ENCODE results near the gene PTDSS2.

The PTDSS2 gene

GRCh38 chr11:526192-526591 lies 76.1 kb downstream of the PTDSS2 start:
- H4K20me1 ChIP-seq (ENCODE audit: control insufficient read depth, insufficient read depth, low read depth, low read length) = no peaks in the 10 kb centered on the region
- no peaks in the 10 kb centered on the region for H3K79me2 ChIP-seq (ENCODE audit: control insufficient read depth, low read length)
- TF ChIP-seq, protein P1, sequence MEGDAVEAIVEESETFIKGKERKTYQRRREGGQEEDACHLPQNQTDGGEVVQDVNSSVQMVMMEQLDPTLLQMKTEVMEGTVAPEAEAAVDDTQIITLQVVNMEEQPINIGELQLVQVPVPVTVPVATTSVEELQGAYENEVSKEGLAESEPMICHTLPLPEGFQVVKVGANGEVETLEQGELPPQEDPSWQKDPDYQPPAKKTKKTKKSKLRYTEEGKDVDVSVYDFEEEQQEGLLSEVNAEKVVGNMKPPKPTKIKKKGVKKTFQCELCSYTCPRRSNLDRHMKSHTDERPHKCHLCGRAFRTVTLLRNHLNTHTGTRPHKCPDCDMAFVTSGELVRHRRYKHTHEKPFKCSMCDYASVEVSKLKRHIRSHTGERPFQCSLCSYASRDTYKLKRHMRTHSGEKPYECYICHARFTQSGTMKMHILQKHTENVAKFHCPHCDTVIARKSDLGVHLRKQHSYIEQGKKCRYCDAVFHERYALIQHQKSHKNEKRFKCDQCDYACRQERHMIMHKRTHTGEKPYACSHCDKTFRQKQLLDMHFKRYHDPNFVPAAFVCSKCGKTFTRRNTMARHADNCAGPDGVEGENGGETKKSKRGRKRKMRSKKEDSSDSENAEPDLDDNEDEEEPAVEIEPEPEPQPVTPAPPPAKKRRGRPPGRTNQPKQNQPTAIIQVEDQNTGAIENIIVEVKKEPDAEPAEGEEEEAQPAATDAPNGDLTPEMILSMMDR (IDR thresholded peaks at IDR 0.05; ENCODE audit: low read depth, low read length, poor library complexity, severe bottlenecking) = no peak
- TF ChIP-seq EZH2phosphoT487 (IDR thresholded peaks at IDR 0.05; ENCODE audit: borderline replicate concordance, low read length) = no peak
- no peaks in the 10 kb centered on the region; the same call in 1 of the 2 replicates for H3K36me3 ChIP-seq (ENCODE audit: control insufficient read depth, low read length)
- no peaks in the 10 kb centered on the region for H3K9me2 ChIP-seq (replicated peaks; ENCODE audit: control insufficient read depth, low read length)
- no peaks in the 10 kb centered on the region for H3K27me3 ChIP-seq (ENCODE audit: control insufficient read depth, low read length)
- no peaks in the 10 kb centered on the region; the same call in 1 of the 2 replicates for H3F3A ChIP-seq (ENCODE audit: control insufficient read depth, insufficient read depth)
- no peak overlapping the region for H3K4me3 ChIP-seq (ENCODE audit: low read length)
- no peak overlapping the region for H3K4me2 ChIP-seq (ENCODE audit: low read length)
- no peaks in the 10 kb centered on the region for H3K4me1 ChIP-seq (ENCODE audit: control insufficient read depth, low read length)
- no peak overlapping the region for H3K27ac ChIP-seq (ENCODE audit: low read depth, low read length)
- no peaks in the 10 kb centered on the region for H3K9me3 ChIP-seq (ENCODE audit: control insufficient read depth, insufficient read depth, low read length)

DNA sequence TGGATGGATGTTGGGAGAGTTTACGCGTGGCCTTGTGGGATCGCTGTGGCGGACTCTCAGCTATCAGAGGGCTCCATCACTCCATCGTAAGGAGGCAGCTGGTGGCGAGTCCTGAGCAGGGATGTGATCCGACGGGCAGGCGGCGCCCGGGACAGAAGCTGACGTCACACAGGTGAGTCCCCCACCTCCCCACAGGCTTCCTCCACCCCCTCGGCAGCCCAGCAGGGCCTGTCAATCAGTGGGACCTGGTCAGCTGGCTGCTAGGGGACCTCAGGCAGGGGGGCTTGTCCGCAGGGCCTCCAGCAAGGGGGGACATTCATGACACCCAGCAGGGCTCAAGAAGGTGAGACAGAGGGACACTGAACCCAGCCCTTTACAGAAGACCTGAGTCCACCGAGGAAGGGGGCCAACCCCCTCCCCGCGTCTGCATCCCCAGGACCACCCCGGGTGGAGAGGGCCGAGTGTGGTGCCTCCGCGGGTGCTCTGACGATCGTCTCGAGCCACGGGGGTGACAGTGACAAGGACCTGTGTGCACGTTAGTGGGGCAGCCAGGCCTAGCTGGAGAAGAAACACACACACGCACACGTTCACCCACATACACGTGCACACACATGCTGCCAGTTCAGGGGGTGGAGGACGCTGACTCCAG lies 78.2 kb downstream of the PTDSS2 start:
- Histone ChIP-seq H3K4me2 (ENCODE audit: low read length) (no peak overlapping the region), H3K27me3 (ENCODE audit: control insufficient read depth, low read length) (no peaks in the 10 kb centered on the region), H4K20me1 (ENCODE audit: control insufficient read depth, insufficient read depth, low read depth, low read length) (no peaks in the 10 kb centered on the region), H3K9me3 (ENCODE audit: control insufficient read depth, insufficient read depth, low read length) (no peaks in the 10 kb centered on the region), H3K79me2 (ENCODE audit: control insufficient read depth, low read length) (no peaks in the 10 kb centered on the region), H3K4me1 (ENCODE audit: control insufficient read depth, low read length) (no peaks in the 10 kb centered on the region), H3F3A (ENCODE audit: control insufficient read depth, insufficient read depth) (no peaks in the 10 kb centered on the region; the same call in 1 of the 2 replicates), H3K4me3 (ENCODE audit: low read length) (no peak overlapping the region), H3K9me2 (replicated peaks; ENCODE audit: control insufficient read depth, low read length) (no peaks in the 10 kb centered on the region), H3K36me3 (ENCODE audit: control insufficient read depth, low read length) (peaks cover 19% of the 10 kb centered on the region), H3K27ac (ENCODE audit: low read depth, low read length) (no peak overlapping the region)
- no peak for TF ChIP-seq EZH2phosphoT487 (IDR thresholded peaks at IDR 0.05; ENCODE audit: borderline replicate concordance, low read length)
- TF ChIP-seq, protein P1 (IDR thresholded peaks at IDR 0.05; ENCODE audit: low read depth, low read length, poor library complexity, severe bottlenecking) = no peak

DNA sequence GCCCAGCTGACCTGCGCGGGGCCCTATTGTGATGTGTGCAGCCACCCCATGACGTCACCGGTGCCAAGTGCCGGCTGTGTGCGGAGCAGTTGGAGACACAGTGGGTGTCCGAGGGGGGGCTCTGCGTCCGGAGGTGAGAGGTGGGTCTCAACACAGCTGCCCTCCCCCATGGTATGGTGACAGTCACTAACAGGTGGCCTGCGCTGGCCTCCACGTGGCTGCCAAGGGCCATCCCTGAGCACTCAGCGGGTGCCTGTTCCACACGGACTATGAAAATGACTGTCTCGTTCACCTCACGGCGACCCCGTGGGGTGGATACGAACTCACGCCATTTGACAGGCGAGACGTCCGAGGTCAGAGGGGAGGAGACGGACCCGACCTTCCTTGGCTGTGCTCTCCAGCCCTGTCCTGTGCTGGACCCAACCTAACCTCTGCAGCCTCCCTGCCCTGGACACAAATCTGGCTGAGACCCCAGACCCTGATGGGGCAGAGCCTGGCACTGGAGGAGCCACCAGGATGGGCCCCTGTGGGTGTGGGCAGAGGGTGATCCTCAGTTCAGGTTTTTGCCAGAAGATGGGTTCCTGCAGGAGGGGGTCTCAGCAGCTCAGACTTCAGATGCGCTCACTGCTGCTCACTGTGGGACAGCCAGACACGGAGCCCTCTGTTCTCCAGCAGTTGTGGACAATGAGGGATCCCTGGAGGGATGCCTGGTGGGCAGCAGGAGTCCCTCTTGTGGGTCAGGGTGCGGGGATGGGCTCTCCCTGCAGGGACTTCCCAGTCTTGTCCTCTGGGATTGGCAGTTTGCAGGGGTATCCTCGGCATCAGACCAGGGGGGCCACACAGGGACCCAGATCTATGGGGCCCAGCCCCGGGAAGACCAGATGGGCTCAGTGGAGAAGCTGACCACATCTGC lies 79.0 kb downstream of the PTDSS2 start:
- peaks cover 27% of the 10 kb centered on the region for H3K36me3 ChIP-seq (ENCODE audit: control insufficient read depth, low read length)
- no peaks in the 10 kb centered on the region for H4K20me1 ChIP-seq (ENCODE audit: control insufficient read depth, insufficient read depth, low read depth, low read length)
- peaks cover 8% of the 10 kb centered on the region for H3K79me2 ChIP-seq (ENCODE audit: control insufficient read depth, low read length)
- H3K4me3 ChIP-seq (ENCODE audit: low read length) = no peak overlapping the region
- H3K4me2 ChIP-seq (ENCODE audit: low read length) = no peak overlapping the region
- H3K9me3 ChIP-seq (ENCODE audit: control insufficient read depth, insufficient read depth, low read length) = no peaks in the 10 kb centered on the region
- H3K4me1 ChIP-seq (ENCODE audit: control insufficient read depth, low read length) = peaks cover 3% of the 10 kb centered on the region
- H3K27ac ChIP-seq (ENCODE audit: low read depth, low read length) = no peak overlapping the region
- H3F3A ChIP-seq (ENCODE audit: control insufficient read depth, insufficient read depth) = no peaks in the 10 kb centered on the region
- TF ChIP-seq EZH2phosphoT487 (IDR thresholded peaks at IDR 0.05; ENCODE audit: borderline replicate concordance, low read length) = no peak
- TF ChIP-seq, protein P1 (IDR thresholded peaks at IDR 0.05; ENCODE audit: low read depth, low read length, poor library complexity, severe bottlenecking) = no peak
- no peaks in the 10 kb centered on the region for H3K9me2 ChIP-seq (replicated peaks; ENCODE audit: control insufficient read depth, low read length)
- H3K27me3 ChIP-seq (ENCODE audit: control insufficient read depth, low read length) = no peaks in the 10 kb centered on the region

All from DOHH2 (cell line).